HepG2 (cell line): ENCODE data around the gene ATP11B.

Experiments used
- ESRRA ChIP-seq: sonication (generic); formaldehyde crosslinking; IDR thresholded peaks from 2 replicates; pipeline ENCODE4 v1.5.1; 2020; ENCODE audit warnings: mild to moderate bottlenecking, low read depth, missing genetic modification reagents
- HDAC2 ChIP-seq: sonication (generic); formaldehyde crosslinking; IDR thresholded peaks from 2 replicates; pipeline ENCODE4 v1.4.0; 2020; ENCODE audit warnings: missing genetic modification reagents
- POLR2AphosphoS5 ChIP-seq: IDR thresholded peaks from 2 replicates; pipeline ENCODE4 v1.6.1; 2012; ENCODE audit warnings: low read depth, low read length
- RBM39 ChIP-seq: fragments of 200-400 bp; formaldehyde crosslinking; IDR thresholded peaks from one replicate; pipeline ENCODE4 v1.6.1; 2018; ENCODE audit warnings: antibody characterized with exemption, mild to moderate bottlenecking, low read depth, low read length; ENCODE audit not compliant: poor library complexity, severe bottlenecking
- XRCC5 ChIP-seq: fragments of 200-400 bp; formaldehyde crosslinking; optimal IDR thresholded peaks from 2 replicates; pipeline ENCODE3; 2017; ENCODE audit warnings: mild to moderate bottlenecking, low read length
- ZNF138 ChIP-seq: sonication (generic); formaldehyde crosslinking; IDR thresholded peaks from 2 replicates; pipeline ENCODE4 v1.5.0; 2020; ENCODE audit warnings: mild to moderate bottlenecking, low read depth, missing genetic modification reagents
- ZNF160 ChIP-seq: sonication (generic); formaldehyde crosslinking; IDR thresholded peaks from 2 replicates; pipeline ENCODE4 v1.8.0; 2022; ENCODE audit warnings: mild to moderate bottlenecking, inconsistent platforms, missing genetic modification reagents
- ZNF263 ChIP-seq: sonication (generic); formaldehyde crosslinking; IDR thresholded peaks from 2 replicates; pipeline ENCODE4 v1.4.0; 2020; ENCODE audit warnings: missing genetic modification reagents
- ZNF280D ChIP-seq: sonication (generic); formaldehyde crosslinking; IDR thresholded peaks from 2 replicates; pipeline ENCODE4 v1.5.1; 2020; ENCODE audit warnings: mild to moderate bottlenecking, missing genetic modification reagents
- ZNF598 ChIP-seq: sonication (generic); formaldehyde crosslinking; IDR thresholded peaks from 2 replicates; pipeline ENCODE4 v1.5.1; 2020; ENCODE audit warnings: mild to moderate bottlenecking, missing genetic modification reagents, borderline replicate concordance
- ZNF678 ChIP-seq: sonication (generic); formaldehyde crosslinking; IDR thresholded peaks from 2 replicates; pipeline ENCODE4 v1.4.0; 2020; ENCODE audit warnings: mild to moderate bottlenecking, missing genetic modification reagents
- TF ChIP-seq, protein P1 (sequence below): sonication (generic); formaldehyde crosslinking; IDR thresholded peaks from 2 replicates; pipeline ENCODE4 v1.4.0; 2020; ENCODE audit warnings: missing genetic modification reagents

- TF ChIP-seq, protein P1, sequence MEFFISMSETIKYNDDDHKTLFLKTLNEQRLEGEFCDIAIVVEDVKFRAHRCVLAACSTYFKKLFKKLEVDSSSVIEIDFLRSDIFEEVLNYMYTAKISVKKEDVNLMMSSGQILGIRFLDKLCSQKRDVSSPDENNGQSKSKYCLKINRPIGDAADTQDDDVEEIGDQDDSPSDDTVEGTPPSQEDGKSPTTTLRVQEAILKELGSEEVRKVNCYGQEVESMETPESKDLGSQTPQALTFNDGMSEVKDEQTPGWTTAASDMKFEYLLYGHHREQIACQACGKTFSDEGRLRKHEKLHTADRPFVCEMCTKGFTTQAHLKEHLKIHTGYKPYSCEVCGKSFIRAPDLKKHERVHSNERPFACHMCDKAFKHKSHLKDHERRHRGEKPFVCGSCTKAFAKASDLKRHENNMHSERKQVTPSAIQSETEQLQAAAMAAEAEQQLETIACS = no peak
- TF ChIP-seq ZNF263 (CRISPR knock-in tag) (no peak), POLR2AphosphoS5 (no peak), RBM39 (no peak), XRCC5 (no peak), ZNF138 (no peak), ZNF678 (CRISPR knock-in tag) (no peak), ZNF598 (CRISPR knock-in tag) (no peak), ESRRA (CRISPR knock-in tag) (no peak), HDAC2 (CRISPR knock-in tag) (no peak), ZNF280D (CRISPR knock-in tag) (no peak), ZNF160 (no peak)
Measured at GRCh38 chr3:182959474-182960350, 166.4 kb downstream of the ATP11B start.
